ENCODE data around the gene OPN4.

Gene OPN4

DNA sequence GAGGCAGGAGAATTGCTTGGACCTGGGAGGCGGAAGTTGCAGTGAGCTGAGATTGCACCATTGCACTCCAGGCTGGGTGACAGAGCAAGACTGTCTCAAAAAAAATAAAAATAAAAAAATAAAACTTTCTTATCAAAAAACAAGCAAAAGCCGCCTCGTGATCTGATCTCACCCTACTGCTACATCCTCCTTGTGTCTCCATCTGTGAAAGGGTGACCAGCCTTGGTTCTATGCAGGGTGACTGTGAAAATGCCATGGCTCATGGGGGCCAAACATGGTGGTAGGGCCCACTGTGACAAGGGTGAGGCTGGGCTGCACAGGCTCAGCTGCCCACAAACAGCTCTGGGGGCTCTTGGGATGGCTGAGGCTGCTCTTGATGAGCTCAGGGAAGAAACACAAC is 968 bp upstream of the OPN4 start:
- no peaks in the 10 kb centered on the region for H3K9me3 Mint-ChIP-seq
- H3K36me3 Mint-ChIP-seq: no peaks in the 10 kb centered on the region
- no peaks in the 10 kb centered on the region for H3K4me1 Mint-ChIP-seq
- DNase-seq (ENCODE audit: low spot score in 2 of 2): no peak
- H3K27ac Mint-ChIP-seq: no peak overlapping the region
- no peak overlapping the region for H3K4me3 Mint-ChIP-seq
- ATAC-seq: no peak

DNA sequence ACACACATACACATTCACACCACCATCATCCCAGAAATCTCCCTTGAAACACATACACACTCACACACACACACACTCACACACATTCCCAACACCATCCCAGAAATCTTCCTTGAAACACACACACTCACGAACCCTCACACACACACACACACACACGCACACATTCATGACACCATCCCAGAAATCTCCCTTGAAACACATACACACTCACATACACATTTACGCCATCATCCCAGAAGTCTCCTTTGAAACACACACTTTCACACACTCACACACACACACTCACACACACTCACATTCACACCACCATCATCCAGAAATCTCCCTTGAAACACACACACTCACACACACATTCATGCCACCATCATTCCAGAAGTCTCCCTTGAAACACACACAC is 360 bp upstream of the OPN4 start:
- Mint-ChIP-seq H3K27ac (no peak overlapping the region), H3K36me3 (no peaks in the 10 kb centered on the region), H3K9me3 (no peaks in the 10 kb centered on the region), H3K4me1 (no peaks in the 10 kb centered on the region), H3K4me3 (no peak overlapping the region)
- DNase-seq (ENCODE audit: low spot score in 2 of 2): no peak
- ATAC-seq: no peak

DNA sequence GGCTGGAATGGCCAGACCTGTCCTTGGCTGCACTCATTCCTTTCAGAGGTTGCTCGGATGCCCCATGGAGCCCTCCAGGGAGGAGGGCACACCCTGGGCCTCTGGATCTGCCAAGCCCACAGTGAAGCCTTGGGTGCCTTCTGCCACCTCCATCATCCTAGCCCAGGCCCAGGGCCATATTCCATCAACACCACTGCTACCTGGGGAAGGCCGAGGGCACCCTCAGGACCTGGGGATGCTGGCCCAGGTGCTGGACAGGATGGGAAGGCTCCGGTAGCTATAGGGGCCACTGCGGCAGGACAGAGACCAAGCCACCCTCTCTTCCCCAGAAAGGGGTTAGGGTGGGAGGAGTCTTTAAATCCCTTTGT is 810 bp downstream of the OPN4 start:
- ATAC-seq (no peak), DNase-seq (ENCODE audit: low spot score in 2 of 2) (no peak)
- Mint-ChIP-seq H3K27ac (no peak overlapping the region), H3K4me1 (no peaks in the 10 kb centered on the region), H3K9me3 (no peaks in the 10 kb centered on the region), H3K4me3 (no peak overlapping the region), H3K36me3 (no peaks in the 10 kb centered on the region)

DNA sequence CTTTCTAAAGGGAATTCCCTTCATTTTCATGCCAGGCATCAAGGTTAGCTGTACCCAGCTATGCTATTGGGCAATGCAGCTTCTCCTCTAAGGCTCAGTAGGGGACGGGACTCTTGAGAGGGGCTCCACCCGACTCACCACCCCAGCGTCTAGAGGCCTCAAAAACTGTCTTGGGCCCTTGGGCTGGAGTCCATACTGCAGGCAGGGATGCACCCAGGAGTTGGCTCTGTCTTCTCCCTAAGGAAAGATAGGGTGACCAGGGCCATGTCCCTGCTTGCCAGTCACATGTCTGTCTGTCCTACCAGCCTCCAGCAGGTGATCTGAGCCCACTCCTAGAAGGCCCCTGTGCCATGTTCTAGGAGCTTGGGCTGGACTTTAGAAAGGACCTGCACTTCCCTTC is 1.2 kb downstream of the OPN4 start:
- ATAC-seq (no peak), DNase-seq (ENCODE audit: low spot score in 2 of 2) (no peak)
- Mint-ChIP-seq H3K4me1 (no peaks in the 10 kb centered on the region), H3K36me3 (no peaks in the 10 kb centered on the region), H3K4me3 (no peak overlapping the region), H3K9me3 (no peaks in the 10 kb centered on the region), H3K27ac (no peak overlapping the region)

DNA sequence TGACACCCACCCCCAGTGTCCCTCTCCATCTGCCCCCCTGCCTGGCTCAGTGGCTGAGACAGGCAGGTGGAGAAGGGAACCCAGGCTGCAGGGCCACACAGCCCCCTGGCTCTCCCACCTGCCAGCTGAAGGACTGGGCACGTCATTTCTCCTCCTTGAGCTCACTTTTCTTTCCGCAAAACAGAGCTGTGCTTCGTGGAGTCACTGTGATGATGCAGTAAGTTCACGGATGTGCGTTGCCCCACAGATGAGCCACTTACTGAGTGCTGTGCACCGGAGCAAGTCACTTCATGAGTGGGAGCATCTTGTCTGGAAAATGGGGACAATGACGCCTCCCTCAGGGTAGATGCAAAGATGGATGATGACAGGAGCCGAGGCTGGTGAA is 2.7 kb downstream of the OPN4 start:
- Mint-ChIP-seq H3K9me3 (no peaks in the 10 kb centered on the region), H3K4me1 (no peaks in the 10 kb centered on the region), H3K4me3 (no peak overlapping the region), H3K27ac (no peak overlapping the region), H3K36me3 (no peaks in the 10 kb centered on the region)
- DNase-seq (ENCODE audit: low spot score in 2 of 2) (no peak), ATAC-seq (no peak)

DNA sequence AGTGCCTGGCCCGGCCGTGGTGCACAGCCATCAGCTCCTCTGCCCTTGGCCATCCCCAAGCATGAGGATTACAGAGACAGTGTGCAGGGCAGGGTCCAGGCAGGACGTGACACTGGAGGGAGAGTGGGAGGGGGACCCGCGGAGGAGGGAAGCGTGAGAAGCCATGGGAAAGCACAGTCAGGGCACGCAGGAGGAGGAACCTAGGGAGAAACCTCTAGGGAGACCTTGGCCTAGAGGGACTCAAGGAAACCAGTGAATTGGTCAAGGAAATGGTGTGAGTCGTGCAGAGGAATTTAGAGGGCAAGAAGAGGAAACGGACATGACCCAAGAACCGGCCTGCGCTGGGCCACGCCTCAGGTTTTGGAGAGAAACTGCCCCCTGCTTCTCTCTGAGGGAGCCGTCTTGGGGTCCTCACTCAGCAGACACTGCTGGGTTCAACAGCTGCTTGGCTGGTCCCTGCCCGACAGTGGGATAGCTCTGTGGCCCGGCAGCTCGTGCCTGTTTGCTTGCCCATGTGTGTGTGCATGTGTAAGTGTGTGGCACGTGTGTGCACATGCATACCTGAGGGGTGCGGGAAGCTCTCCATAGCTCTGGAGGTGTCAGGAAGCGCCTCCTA is 3.2 kb downstream of the OPN4 start:
- Mint-ChIP-seq H3K4me3 (no peak overlapping the region), H3K4me1 (no peaks in the 10 kb centered on the region), H3K27ac (no peak overlapping the region), H3K9me3 (no peaks in the 10 kb centered on the region), H3K36me3 (no peaks in the 10 kb centered on the region)
- DNase-seq (ENCODE audit: low spot score in 2 of 2) (no peak), ATAC-seq (no peak)

DNA sequence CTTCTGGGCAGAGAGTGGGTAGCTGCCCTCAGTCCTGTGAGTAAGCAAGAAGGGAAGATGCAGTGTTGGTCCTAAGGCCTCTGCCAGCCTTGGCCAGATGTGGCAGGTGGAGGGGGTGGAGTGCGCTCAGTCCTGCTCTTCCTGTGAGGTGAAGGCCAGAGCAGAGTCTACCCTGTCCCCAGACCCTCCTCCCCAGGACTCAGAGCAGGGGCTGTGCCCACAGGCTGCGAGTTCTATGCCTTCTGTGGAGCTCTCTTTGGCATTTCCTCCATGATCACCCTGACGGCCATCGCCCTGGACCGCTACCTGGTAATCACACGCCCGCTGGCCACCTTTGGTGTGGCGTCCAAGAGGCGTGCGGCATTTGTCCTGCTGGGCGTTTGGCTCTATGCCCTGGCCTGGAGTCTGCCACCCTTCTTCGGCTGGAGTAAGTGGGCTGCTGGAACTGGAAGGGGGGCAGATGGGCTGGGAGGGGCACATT is 4.0 kb downstream of the OPN4 start:
- H3K4me1 Mint-ChIP-seq: no peaks in the 10 kb centered on the region
- no peak for DNase-seq (ENCODE audit: low spot score in 2 of 2)

DNA sequence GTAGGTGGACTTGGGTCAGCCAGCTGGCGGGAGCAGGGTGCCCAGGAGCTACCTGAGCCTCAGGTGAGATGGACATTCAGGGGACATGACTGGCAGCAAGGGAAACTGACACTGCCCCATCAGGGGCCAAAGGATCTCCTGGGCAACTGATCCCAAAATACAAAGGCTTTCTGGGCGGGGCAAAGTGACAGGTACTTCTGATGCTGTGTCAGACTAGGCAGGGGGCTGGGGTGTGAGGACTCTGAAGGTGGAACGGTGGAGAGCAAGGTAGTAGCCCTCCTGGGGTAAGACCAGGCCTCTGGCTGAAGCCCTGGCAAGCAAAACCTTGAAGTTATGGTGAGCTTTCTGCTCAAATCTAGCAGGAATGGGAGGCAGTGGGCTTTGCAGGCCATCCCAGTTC is 4.4 kb downstream of the OPN4 start:
- Mint-ChIP-seq H3K4me1 (no peaks in the 10 kb centered on the region), H3K4me3 (no peak overlapping the region), H3K36me3 (no peaks in the 10 kb centered on the region), H3K27ac (no peak overlapping the region), H3K9me3 (no peaks in the 10 kb centered on the region)
- no peak for DNase-seq (ENCODE audit: low spot score in 2 of 2)
- ATAC-seq: no peak

More for the DNA sequence above, 4.0 kb downstream of the OPN4 start:
- no peak for ATAC-seq
- Mint-ChIP-seq H3K4me3 (no peak overlapping the region), H3K9me3 (no peaks in the 10 kb centered on the region), H3K27ac (no peak overlapping the region), H3K36me3 (no peaks in the 10 kb centered on the region)

DNA sequence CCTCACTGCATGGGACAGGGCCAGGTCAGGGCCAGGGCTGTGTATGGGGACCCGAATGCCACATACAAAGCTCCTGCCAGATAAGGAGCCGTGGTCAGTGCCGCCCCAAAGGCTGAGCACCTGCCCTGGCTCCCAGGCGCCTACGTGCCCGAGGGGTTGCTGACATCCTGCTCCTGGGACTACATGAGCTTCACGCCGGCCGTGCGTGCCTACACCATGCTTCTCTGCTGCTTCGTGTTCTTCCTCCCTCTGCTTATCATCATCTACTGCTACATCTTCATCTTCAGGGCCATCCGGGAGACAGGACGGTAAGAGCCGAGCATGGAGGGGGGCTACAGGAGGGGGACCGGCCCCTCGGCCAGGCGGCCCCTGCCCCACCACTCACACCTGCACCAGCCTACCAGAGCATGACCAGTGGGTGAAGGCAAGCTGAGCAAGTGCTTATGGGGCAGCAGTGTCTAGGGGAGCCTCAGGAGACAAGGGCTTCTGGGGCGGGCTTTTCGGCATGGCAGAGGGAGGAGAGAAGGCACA is 4.9 kb downstream of the OPN4 start:
- Mint-ChIP-seq H3K4me3 (no peak overlapping the region), H3K4me1 (no peaks in the 10 kb centered on the region), H3K27ac (no peak overlapping the region), H3K9me3 (no peaks in the 10 kb centered on the region), H3K36me3 (no peaks in the 10 kb centered on the region)
- ATAC-seq (no peak), DNase-seq (ENCODE audit: low spot score in 2 of 2) (no peak)

DNA sequence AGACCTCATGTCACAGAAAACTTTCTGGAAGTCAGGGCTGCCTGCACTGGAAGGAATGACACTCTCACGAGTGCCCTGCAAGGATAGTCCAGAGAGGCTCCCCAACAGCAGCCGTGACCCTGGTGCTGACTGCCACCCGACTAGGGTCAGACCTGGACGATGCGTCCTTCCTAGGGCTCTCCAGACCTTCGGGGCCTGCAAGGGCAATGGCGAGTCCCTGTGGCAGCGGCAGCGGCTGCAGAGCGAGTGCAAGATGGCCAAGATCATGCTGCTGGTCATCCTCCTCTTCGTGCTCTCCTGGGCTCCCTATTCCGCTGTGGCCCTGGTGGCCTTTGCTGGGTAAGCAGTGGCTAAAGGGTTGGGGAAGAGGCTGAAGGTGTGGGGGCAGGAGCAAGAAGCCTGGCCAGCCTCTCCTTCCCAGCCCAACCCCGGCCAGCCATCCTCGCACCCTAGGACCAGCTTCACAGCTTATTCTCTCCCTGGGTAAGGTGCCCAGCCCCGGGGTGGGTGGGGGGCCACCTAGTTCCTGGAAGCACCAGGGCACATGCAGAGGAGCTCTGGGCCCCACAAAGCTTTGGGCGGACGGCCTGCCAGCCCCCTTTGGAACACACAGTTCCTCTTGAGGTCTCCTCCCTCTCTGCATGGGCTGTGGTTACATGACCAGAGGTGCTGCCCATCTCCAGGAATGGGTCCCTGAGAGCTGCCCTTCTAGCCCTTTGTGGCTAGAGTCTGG is 5.5 kb downstream of the OPN4 start:
- no peak for DNase-seq (ENCODE audit: low spot score in 2 of 2)
- H3K4me3 Mint-ChIP-seq: no peak overlapping the region
- H3K36me3 Mint-ChIP-seq: no peaks in the 10 kb centered on the region
- no peak for ATAC-seq
- no peaks in the 10 kb centered on the region for H3K9me3 Mint-ChIP-seq
- no peaks in the 10 kb centered on the region for H3K4me1 Mint-ChIP-seq
- H3K27ac Mint-ChIP-seq: no peak overlapping the region

DNA sequence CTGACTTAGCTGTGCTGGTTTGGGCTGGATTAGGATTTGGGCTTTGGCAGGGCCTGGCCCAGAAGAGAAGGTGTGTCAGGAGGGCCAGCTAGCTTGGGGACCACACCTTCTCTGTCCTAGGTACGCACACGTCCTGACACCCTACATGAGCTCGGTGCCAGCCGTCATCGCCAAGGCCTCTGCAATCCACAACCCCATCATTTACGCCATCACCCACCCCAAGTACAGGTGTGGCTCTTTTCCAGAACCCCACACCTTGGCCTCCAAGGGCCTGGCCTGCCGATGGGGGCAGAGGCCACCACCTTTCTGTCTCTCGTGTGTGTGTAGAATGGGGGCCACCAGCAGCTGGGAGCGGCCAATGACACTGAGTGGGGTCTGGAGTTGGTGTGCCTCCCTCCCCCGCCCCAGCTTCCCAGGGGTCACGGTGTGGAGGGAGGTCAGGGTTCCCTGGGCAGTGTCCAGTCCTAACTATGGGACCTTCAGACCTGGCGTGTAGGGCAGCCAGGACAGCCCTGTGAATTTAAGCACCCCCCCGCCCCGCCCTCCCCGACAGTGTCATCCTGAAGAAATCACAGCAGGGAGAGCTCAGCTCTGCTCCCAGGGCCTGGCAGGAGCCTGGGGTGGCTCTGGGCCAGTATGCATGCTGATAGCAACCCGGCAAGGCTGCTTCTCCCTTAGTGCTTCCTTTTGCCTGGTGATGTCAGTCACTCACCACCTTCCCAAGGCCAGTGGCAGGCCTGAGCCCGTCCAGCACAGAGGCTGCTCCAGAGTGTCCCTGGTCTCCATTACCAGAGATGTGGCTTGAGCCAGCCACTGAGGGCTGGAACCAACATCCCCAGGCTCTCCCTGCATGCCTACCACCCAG is 7.0 kb downstream of the OPN4 start:
- Mint-ChIP-seq H3K4me1 (no peaks in the 10 kb centered on the region), H3K27ac (no peak overlapping the region), H3K36me3 (no peaks in the 10 kb centered on the region), H3K4me3 (no peak overlapping the region), H3K9me3 (no peaks in the 10 kb centered on the region)
- ATAC-seq (no peak), DNase-seq (ENCODE audit: low spot score in 2 of 2) (no peak)

DNA sequence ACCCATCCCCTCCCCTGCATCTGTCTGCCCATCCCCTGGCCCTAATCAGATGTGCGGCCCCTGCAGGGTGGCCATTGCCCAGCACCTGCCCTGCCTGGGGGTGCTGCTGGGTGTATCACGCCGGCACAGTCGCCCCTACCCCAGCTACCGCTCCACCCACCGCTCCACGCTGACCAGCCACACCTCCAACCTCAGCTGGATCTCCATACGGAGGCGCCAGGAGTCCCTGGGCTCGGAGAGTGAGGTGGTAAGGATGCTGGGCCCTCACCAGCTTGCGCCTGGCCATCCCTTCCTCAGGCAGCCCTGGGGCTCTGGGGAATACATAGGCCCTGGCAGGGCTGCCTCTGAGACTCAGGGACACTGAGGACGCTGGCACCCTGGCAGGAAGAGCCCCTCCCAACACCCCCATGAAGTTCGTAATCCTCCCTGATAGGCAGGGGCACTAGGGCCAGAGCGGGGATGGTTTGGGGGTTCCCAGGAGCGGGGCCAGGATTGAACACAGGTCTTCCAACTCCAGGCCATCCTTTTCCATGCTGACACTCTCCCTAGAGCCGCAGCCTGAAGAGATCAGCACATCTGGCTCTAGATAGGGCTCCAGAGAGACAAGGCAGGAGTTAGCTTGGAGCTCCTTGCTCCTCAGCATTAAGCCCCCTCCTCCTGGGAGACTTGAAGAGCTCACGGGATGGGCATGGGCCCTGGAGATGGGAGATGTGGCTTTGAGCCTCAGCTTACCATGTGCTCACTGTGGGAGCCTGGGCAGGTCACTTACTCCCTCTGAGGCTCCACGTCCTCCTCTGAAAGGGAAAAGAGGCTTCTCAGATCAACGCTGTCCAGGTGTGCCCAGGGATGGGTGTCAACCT is 8.1 kb downstream of the OPN4 start:
- no peak overlapping the region for H3K27ac Mint-ChIP-seq
- H3K4me1 Mint-ChIP-seq: no peaks in the 10 kb centered on the region
- H3K4me3 Mint-ChIP-seq: no peak overlapping the region
- DNase-seq (ENCODE audit: low spot score in 2 of 2) (no peak), ATAC-seq (no peak)
- H3K36me3 Mint-ChIP-seq: no peaks in the 10 kb centered on the region
- no peaks in the 10 kb centered on the region for H3K9me3 Mint-ChIP-seq

DNA sequence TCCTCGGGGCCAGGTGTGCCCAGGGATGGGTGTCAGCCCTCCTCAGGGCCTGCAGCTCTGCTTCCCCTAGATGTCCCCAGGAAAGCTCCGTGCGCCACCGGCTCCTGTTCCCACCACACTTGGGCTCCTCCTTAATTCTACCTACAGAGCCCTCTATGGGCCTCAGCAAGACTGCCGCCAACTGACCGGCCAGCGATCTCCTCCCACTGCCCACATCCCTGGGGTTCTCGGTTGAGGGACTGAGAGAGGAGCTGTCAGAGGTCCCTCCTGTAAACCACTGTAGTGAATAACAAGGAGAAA is 8.6 kb downstream of the OPN4 start:
- no peaks in the 10 kb centered on the region for H3K9me3 Mint-ChIP-seq
- no peak overlapping the region for H3K27ac Mint-ChIP-seq
- no peaks in the 10 kb centered on the region for H3K4me1 Mint-ChIP-seq
- DNase-seq (ENCODE audit: low spot score in 2 of 2): no peak
- no peak overlapping the region for H3K4me3 Mint-ChIP-seq
- H3K36me3 Mint-ChIP-seq: no peaks in the 10 kb centered on the region
- ATAC-seq: no peak

DNA sequence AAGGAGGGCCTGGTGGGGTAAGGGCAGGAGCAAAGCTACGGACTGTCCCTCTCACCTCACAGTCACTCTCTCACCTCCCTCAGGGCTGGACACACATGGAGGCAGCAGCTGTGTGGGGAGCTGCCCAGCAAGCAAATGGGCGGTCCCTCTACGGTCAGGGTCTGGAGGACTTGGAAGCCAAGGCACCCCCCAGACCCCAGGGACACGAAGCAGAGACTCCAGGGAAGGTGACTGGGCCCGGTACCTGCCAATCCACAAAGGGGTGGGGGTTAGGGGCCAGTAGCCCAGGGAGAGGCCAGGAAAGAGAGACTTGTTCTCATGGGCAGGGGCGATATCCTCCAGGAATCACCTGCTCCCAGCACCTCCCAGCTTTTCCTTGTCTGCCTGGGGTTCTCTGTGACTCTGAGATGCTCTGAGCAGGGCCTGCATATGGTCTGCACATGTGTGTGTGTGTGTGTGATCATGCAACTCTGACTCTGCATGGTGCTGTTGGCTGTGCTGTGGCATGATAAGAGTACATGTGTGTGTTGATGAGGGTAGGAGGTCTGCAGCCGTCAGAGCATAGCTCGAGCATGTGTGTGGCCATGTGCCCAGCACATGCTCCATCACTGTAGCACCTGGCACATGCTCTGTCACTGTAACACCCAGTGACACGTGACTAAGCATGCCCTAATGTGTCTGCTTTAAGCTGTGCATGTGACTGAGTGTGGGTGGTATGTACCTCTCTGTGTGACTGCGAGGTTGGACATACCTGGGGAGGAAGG is 9.4 kb downstream of the OPN4 start:
- Mint-ChIP-seq H3K36me3 (no peaks in the 10 kb centered on the region), H3K27ac (no peak overlapping the region)
- no peak for ATAC-seq

More for the DNA sequence above, 9.4 kb downstream of the OPN4 start:
- H3K9me3 Mint-ChIP-seq: no peaks in the 10 kb centered on the region
- no peak for DNase-seq (ENCODE audit: low spot score in 2 of 2)
- H3K4me3 Mint-ChIP-seq: no peak overlapping the region
- H3K4me1 Mint-ChIP-seq: no peaks in the 10 kb centered on the region
